ENCODE data around the gene MEF2A.

The MEF2A gene

DNA sequence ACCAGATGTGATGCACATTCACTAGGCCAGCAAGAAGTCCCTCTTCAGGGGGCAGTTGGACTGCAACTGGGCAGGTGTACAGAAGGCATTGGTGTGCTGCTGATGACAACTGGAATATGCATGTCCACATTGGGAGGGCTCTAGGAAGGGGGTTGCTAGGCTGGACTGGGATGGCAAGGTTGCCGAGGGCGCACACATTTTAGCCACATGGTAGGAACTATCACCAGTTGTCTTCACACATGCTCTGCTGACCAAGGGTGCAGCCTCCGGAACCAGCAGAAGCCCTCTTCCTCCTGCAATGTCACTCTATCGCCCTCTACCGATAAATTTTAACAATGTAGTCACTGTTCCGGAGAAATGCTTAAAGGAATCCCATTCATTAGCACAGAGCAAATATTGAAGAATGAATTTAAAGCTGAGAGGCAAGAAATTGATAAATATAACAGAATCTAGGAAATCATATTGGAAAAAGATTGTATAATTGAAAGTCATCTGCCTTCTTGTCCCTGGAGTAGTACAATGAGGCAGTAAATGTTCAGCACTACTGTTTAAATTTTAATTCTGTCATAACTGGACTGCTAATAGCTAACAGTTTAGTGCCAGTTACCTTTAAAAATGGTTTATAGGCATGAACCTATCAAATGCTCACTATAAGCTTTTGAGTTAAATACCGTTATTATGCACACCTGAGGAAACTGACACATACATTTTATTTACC, 190.1 kb downstream of the MEF2A start:
- Histone ChIP-seq H3K27ac (no peak overlapping the region), H3K4me3 (no peak overlapping the region)
- no peak for DNase-seq (ENCODE audit: low spot score)
- peak; percentile 71 for TF ChIP-seq CTCF (IDR thresholded peaks at IDR 0.05)

GRCh38 chr15:99762288-99762687, 196.5 kb downstream of the MEF2A start:
- H3K4me3 ChIP-seq, result no peak overlapping the region
- H3K27ac ChIP-seq, result no peak overlapping the region
- DNase-seq (ENCODE audit: low spot score), result no peak
- no peak for TF ChIP-seq CTCF (IDR thresholded peaks at IDR 0.05)

DNA sequence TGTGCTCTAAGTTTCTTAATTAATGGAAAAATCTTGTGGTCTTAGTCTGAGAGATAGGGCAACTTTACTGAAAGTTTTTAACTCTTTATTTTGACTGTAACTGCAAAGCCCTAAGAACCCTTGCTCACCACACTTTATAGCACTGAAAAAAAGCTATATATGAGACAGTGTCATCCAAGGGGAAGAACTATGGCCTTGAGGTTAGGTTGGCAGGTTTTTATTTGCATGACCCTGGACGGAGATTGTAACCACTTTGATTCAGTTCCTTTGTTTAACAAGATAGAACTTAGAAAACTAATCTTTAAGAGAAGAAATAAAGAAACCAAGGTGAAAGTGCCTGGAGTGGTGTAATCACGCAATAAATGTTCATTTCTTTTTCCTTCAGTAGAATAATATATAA, 198.0 kb downstream of the MEF2A start:
- no peak for TF ChIP-seq CTCF (IDR thresholded peaks at IDR 0.05)
- Histone ChIP-seq H3K27ac (no peak overlapping the region), H3K4me3 (no peak overlapping the region)
- DNase-seq (ENCODE audit: low spot score), result no peak

DNA sequence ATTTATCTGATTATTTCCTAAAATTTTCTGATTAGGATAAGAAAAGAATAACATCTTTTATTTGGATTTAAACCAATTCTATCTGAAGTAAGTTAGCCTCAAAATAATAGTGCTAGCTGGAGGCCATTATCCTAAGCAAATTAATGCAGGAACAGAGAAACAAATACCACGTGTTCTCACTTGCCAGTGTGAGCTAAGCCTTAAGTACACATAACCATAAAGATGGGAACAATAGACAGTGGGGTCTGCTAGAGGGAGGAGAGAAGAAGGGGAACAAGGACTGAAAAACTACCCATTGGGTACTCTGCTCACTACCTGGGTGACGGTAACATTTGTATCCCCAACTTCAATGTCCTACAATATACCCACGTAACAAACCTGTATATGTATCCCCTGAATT, 198.7 kb downstream of the MEF2A start:
- Histone ChIP-seq H3K27ac (no peak overlapping the region), H3K4me3 (no peak overlapping the region)
- no peak for DNase-seq (ENCODE audit: low spot score)
- no peak for TF ChIP-seq CTCF (IDR thresholded peaks at IDR 0.05)
